Dedifferentiated amniotic fluid mesenchymal stem cell (primary cell): ENCODE measurements around the gene DIP2C.

ENCODE experiments used
- DNase-seq: peaks from one replicate; pipeline ENCODE4 v3.0.0-alpha.2; 2016; ENCODE audit errors: extremely low spot score

DIP2C gene

DNA sequence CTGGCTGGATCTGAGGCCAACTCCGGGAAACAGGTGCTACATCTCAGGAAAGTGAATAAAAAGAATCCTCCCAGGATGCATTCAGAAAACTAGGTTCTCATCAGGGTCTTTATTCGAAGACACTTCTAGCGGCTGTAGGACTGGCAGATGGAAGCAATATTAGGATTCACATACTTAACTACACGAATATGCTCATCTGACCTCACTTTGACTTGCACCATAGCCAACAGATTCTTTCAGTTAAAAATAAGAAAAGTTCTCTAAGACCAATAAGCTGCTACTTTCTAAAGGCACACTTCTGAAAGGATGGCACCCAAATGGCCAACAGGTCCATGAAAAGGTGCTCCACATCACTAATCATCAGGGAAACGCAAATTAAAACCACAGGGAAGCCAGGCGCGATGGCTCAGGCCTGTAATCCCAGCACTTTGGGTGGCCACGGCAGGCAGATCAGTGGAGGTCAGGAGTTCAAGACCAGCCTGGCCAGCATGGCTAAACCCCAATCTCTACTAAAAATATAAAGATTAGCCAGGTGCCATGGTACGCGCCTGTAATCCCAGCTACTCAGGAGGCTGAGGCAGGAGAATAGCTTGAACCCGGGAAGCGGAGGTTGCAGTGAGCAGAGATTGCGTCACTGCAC, 296.2 kb downstream of the DIP2C start:
- DNase-seq: no peak

DNA sequence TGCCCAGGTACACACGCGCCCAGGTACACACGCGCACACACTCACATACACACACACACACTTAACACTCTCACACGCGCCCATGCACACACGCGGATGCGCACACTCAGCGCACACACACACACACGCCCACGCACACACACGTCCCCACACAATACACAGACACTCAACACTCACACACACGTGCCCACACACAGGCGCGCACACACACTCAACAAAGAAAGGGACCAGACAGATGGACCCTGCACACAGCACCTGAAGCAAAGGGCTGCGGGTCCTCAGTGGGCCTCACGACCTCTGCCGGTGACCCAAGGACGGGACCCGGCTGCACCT, 296.8 kb downstream of the DIP2C start:
- DNase-seq: no peak

DNA sequence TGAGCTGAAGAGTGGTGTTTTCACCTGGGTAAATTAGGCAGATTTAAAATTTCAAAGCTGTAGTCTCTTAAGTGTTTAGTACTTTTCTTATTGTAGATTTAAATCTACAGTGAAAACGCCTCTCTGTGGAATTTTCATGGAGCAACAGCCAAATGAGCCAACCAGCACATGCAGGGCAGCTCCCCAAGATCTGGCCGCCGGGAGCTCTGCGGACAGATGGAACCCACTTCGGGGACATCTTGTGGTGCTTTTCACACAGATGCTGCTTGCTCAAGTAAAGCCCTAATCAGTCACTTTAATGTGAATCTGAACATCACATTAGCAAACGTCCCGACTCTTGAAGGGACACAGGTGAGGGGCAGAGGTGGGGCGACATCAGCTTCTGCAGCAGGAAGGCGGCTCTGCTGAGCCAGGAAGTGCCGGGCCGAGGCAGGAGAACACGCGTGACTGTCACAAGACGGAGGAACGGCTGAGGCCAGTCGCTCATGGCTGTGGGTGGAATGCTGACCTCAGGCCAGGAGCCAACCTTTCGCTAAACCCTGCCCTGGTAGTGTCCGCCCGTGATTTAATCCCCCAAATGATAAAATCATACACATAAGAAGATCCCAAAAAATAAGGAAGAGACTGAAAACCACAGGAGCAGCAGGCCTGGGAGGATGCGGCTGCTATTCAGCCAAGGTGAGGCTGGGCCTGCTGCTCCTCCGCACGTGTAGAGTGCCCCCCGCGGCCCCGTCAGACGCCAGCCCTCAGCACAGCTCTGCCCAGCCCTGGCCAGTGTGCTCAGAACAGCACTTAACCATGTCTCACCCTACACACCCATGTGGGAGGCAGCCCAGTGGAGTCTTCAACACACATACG, 297.4 kb downstream of the DIP2C start:
- DNase-seq: no peak

DNA sequence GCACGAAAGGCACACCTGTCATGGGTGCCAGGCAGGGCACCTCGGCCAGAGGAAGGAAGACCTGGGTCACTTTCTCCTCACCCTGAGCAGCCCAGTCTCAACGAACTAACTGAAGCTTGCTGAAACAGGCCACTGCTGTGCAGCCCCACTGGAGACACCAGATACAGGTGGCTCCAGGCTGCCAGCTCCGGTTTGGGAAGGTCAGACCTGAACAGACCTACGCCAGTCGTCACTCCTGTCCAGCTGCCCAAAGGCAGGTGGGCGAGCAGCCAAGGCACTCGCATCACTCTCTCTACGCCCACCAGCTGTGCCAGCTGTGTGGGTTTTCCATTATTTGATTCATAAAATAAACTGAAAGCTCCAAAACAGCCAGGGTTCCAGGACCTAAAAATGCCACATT, 298.2 kb downstream of the DIP2C start:
- no peak for DNase-seq

DNA sequence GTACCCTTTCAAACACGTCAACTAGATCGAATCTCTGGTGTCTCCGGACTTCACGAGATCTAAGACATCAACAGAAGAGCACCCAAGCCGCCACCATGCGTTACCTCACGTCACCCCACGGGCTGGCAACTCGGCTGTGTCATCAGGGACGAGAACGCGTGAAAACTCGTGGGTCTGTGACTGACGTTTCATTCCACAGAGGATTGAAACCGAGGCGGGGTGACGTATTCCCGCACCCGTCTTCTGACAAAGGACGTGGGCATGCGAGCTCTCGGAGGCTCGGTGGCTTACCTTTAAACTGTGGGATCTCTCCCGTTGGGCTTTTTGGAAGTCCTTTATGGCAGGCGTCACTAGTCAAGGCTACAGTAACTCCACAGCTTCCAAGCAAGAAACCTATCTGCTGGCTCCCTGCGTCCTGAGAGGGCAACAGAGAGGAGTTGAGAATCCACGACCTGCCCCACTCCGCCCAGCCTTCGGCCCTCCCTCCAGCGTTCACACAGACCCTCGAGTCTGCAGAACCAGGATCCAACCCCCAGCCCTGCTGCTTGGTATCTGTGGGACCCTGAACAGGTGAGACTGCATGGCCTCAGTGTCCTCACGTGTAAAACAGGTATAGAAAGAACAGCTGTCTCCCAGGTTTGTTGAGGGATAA, 298.9 kb downstream of the DIP2C start:
- DNase-seq: no peak

DNA sequence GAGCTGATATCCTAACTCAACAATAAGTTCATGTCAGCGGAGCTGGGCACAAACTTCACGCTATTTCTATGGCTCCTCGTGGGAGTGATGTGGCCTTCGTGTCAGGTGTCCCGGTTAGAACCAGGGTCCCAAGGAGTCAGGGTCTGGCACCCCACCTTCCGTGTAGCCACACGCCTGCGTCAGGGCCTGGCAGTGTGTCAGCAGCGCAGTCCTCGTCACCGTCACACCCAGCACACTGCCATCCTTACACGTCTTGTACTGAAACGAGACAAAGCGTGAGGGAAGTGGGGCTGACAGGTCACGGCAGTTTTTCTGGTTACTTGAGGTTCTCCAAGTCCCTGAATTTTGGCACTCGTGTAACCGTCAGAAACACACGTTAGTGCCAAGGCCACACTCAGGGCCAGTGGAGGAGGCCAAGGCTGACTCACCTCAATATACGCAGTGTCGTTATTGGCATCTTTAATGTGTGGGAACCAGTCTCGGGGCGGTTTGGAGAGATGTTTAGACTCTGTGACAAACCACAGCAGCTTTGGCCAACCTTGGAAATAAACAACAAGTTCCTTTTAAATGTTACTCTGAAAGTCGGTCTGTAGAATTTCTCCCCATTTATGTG, 299.5 kb downstream of the DIP2C start:
- DNase-seq: no peak

DNA sequence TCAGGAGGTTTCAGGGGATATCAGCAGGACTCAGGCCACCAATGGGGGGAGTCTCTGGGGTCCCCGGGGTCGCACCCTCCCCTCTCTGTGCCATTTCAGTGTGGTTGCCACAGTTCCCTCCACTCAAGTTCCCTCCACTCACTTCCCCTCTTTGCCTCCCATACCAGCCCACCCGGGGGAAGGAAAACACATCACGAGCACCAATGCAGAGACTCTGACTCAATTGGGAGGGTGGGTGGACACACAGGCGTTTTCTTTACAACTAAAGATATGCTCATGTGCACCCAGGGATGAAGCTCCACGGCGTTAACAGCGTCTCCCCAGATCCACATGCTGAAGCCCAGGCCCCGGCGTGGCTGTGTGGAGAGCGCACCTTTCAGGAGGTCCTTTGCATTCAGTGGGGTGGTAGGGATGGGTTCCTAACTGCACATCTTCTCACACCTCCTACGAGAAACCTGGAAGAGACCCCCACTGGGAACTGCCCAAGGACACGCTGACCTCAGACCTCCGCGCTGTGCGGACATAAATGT, 300.1 kb downstream of the DIP2C start:
- no peak for DNase-seq

DNA sequence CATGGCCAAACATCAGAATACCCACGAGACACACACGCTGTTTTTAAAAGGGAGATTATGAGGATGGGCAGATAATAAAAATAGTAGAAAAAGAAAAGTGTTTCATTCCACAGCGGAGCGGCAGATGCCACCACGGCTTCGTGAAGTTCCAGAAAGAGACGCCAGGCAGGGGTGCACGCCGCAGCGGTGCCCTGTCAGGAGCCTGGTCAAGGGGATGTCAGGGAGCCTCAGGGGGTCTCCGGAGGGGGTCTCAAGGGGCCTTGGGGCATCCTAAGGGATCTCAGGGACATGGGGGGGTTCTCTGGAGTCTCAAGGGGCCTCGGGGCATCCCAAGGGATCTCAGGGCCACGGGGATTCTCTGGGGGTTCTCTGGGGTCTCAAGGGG, 300.8 kb downstream of the DIP2C start:
- DNase-seq: no peak

DNA sequence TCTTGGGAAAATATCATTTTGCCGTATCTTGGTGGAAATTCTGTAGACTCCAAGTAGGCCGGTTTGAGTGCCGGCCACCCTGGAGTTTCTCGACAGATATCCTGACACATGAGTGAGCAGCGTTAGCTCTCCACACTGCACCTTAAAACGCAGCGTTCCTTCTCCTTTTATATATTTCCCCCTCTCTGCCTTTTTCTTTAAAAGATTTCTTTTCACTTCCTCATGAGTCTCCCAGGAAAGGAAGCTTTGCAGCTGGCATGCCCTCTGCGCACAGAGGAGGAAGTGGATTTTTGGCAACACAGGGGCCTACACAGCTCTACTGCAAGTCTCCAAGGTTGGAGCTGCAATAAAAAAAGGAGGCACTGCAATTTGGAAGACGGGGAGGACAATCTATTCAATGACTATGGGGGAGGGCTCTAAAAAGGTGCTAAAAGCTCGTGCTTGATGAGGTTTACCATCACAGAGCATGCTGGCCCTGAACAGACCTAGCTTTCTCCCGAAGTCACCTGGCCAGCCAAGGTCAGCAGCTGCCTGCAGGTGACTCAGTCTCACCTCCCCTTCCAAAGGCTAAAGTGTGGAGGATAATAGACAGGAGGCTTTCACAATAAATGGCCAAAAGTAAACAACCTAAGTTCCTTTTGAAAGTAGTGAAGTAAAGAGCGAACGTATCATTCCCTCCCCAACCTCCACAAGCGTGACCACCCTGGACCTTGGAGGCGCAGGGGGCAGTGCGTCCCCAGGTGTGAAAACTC, 301.4 kb downstream of the DIP2C start:
- DNase-seq: no peak

DNA sequence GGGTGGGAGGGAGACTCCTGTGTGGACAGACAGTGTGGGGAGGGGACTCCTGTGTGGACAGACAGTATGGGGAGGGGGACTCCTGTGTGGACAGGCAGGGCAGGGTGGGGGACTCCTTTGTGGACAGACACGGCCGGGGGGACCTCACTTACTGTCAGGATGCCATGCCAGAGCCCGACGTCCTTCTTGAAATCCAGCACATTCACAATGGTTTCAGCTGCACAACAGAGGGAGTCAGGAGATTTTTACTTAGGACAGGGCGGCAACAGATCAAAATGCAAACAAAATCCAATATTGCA, 301.9 kb downstream of the DIP2C start:
- DNase-seq: no peak

DNA sequence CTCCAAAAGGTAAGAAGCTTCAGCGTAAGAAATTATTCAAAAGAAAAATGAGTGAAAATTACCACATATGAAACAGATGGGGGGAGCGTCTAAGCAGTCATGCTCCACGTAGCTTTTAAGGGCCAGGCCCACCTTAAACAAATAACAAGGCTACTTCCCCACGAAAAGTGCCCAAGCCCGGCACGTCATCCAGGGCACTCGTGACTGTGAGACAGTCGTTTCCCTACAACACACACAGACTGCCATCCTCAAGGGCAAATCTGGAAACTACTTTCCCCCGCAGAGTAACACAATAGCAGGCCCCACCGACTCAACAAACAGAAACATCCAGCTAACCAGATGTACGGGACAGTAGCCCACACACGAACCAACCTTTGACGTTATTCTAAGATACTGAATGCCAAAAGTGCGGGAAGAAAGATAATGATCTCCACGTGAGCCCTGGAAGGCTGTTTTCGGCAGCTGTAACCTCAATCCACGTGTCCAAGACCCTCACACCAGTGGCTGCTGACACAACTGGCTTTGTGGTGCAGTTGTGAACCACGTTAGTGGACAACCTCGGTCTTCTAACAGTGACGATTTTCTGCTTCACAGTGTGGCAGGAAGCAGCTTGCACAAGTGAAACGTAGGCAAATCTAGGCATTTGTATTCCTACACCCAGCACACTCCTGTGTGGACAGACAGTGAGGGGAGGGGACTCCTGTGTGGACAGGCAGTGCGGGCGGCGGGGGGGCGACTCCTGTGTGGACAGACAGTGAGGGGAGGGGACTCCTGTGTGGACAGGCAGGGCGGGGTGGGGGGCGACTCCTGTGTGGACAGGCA, 302.5 kb downstream of the DIP2C start:
- DNase-seq: no peak

DNA sequence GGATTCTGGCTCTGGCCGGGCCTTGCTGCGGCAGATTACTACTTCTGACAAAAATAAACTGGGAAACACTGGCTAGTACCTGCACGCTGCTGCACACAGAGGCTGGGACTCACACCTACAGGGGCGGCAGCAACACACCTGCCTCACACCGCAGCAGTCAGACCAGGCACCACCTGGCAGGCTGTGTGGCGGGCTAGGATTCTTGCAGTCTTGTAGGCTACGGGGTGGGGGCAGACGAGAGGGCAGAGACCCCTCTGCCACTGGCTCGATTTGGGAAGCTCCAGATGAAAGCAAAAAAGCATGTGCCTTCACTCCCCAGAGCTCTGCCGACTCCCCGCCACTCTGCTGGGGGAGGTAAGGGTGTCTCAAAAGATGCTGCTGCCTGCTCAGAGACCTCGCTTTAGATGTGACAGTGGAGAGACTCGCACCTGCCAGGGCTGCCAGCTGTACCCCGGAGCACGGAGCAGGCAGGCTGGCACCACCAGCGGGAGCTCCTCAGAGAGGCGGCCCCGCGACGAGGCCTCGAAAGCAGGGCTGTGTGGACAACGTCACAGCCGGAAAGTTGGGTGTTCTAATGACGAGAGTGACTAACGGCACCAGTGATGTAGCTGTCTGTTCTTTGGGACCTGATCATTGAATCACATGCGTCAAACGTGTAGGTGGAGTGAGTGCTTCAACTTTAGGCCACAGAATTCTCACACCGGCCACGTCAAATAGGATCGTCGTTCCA, 303.7 kb downstream of the DIP2C start:
- no peak for DNase-seq

DNA sequence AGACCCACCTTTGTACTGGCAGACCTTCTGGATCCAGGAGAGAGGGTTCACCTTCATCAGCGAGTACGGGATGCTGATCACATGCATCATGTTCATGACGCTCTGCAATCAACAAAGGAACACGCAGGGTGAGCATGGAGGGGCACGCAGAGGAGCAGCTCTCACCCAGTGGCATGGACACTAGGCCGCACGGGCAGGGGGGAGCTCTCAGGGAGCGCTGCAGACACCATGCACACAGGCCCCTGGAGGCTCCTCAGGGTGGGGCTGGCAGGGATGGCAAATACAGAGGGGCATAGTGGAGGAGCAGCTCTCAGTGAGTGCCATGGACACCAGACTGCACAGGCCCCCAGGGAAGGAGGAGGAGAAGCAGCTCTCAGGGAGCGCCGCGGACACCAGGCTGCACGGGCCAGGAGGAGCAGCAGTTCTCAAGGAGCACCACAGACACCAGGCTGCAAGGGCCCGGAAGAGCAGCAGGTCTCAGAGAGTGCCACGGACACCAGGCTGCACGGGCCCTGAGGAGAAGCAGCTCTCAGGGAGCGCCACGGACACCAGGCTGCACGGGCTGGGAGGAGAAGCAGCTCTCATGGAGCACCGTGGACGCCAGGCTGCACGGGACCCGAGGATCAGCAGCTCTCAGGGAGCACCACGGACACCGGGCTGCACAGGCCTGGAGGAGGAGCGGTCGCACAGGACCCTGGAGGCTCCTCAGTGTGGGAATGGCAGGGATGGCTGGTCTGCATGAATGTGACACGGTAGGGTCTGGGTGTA, 304.7 kb downstream of the DIP2C start:
- no peak for DNase-seq

DNA sequence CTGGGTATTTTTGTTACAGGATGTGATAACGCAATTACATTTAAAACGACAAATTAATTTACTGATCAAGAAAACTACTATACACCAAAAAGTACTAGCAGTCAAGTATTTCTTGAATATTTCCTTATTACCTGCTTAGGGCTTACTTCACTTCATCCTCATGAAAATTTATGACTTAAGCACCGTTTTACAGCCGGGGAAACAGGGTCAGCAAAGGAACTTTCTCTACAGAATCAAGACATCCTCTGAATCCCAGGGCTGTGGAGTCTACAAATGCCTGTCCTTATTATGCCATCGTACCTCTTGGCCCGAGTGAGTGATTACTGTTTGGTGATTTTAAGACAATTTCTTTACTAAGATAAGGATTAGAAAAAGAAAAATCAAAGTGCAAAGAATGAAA, 305.9 kb downstream of the DIP2C start:
- no peak for DNase-seq

DNA sequence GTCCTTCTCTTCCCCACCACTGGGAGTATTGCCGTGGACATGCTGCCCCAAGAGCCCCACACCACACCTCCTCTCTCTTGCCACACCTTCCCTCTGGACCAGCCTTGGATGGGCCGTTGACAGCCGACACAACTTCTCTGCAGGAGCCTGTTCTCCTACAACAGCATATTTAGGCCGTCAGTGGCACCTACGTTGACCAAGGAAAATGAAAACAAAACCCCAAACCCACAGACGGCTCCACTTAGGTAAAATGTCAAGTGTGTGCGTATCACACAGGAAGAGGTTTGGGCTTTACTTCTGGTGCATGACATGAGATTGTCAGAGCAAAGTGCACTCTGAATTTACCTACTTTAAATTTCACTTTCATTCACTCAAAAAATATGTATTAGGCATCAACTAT, 307.7 kb downstream of the DIP2C start:
- DNase-seq: no peak

DNA sequence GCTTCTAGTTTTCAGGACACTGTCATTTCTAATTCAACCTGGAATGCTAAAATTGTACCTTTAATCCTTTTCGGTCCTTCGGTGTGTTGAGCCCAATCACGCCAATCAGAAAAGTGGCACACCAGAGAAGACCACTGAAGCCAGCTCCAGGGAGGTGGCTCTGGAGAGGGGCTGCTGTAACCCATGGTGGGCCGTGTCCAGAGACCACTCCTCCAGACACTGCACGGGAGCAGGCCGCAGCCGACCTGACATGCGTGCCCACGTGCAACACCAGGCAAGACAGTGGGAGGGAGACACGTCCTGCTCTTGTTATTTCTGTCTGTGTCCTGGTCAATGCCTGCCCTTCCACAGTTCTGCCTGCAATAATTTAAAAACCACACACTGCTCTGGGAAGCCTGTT, 308.1 kb downstream of the DIP2C start:
- no peak for DNase-seq

DNA sequence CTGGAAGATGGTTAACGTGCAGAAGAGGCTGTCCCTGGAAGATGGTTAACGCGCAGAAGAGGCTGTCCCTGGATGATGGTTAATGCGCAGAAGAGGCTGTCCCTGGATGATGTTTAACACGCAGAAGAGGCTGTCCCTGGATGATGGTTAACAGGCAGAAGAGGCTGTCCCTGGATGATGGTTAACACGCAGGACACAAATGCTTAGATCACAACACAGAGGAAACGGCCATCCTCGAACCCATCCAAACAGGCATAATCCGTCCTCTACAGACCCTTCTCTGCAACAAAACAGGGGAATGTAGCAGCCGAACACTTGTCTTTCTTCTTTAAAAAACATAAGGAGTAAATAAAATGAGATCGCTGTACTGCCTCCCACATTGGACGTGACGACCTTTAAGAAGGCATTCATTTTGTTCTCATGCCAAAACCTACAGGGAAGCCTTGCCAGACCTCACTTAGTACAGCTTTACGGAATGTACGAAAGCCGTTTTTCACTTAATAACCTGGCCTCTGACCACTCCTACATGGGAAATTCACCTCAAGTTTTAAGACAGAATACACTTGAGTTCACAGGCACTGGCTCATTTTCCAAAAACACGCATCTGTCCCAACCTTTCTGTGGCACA, 309.0 kb downstream of the DIP2C start:
- no peak for DNase-seq

DNA sequence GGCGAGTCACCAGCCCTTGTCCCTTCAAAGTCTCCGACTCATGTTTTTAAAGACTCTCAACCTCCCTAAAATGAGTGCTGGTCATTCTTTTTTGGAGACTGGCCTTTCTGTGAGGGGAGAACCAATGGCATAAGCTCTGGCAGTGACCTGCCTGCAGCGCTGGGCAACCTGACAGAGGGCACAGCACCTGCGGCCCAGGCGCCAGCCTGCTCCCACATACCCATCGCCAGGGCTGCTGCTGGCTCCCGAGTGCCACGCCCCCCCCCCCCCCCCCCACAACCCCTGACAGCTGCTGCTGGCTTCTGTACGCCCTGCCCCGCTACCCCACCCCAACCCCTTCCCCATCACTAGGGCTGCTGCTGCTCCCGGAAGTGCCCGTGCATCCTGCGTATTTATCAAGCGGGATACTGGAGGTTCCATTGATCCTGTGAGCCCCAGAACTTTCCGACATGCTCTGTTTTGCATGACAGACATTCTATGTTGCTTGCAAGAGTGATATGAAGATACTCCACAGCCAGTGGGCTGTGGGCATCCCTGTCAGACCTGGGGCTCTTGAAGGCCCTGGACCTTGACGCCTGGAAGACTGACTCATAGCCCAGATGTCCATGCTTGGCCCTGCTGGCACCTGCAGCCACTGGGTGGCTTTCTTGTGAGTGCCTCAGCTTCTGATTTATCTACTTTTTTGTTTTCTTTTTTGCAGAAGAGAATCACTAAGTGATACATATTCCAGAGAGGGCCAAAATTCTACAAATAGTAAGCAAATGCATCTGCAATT, 310.4 kb downstream of the DIP2C start:
- DNase-seq: no peak
